Measurements from ENCODE around the gene PICK1. TPM values are rescaled to one million over a fixed set of nuclear protein-coding genes. Genes with fewer than 3 reads are reported as not detected.

The PICK1 gene
- total RNA-seq, 4 donors from 2014 or later, result 52.2 to 81.4 (median 57.5) TPM

GRCh38 chr22:38021206-38021605 lies 36.0 kb upstream of the PICK1 start:
- WGBS, 2 donors, result 93 to 98% methylated on average over 6 of the region's 6 CpGs
- no peaks in the 10 kb centered on the region for H3K36me3 ChIP-seq
- TF ChIP-seq, protein P1, sequence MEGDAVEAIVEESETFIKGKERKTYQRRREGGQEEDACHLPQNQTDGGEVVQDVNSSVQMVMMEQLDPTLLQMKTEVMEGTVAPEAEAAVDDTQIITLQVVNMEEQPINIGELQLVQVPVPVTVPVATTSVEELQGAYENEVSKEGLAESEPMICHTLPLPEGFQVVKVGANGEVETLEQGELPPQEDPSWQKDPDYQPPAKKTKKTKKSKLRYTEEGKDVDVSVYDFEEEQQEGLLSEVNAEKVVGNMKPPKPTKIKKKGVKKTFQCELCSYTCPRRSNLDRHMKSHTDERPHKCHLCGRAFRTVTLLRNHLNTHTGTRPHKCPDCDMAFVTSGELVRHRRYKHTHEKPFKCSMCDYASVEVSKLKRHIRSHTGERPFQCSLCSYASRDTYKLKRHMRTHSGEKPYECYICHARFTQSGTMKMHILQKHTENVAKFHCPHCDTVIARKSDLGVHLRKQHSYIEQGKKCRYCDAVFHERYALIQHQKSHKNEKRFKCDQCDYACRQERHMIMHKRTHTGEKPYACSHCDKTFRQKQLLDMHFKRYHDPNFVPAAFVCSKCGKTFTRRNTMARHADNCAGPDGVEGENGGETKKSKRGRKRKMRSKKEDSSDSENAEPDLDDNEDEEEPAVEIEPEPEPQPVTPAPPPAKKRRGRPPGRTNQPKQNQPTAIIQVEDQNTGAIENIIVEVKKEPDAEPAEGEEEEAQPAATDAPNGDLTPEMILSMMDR (IDR thresholded peaks at IDR 0.05), result no peak
- no peak for TF ChIP-seq POLR2A (IDR thresholded peaks at IDR 0.05)
- H3K9me3 ChIP-seq, result no peaks in the 10 kb centered on the region
- DNase-seq, result no peak
- intact Hi-C loops (cut with DNase I), result no loop called here
- H3K27me3 ChIP-seq, result no peaks in the 10 kb centered on the region
- H3K27ac ChIP-seq, result no peak overlapping the region
- peaks cover 12 to 18% of the 10 kb centered on the region in 2 donors for H3K4me1 ChIP-seq
- no peak overlapping the region for H3K4me3 ChIP-seq (replicated peaks in 1 of 3)

DNA sequence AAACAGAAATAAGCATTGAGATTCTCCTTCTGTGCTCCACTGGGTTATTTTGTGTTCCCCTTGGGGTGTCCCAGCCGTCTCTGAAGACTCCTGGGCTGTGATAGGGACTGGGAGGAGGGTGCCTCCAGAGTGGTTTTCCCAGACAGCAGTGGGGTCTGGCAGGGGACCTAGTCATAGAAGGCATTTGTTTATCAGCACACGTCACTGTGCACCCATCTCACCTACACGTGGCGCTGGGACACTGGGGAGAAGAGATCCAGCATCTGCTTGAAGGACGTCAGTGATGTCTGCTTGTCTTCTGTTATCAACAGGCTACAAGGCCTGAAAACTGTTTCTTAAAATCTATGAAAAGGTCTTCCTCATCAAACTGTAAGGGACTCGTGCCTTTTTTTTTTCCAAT lies 34.2 kb upstream of the PICK1 start:
- H3K9me3 ChIP-seq, result no peaks in the 10 kb centered on the region
- WGBS, 2 donors, result 89% methylated on average over 6 of the region's 6 CpGs
- H3K27ac ChIP-seq, result no peak overlapping the region
- no peaks in the 10 kb centered on the region for H3K27me3 ChIP-seq
- H3K4me3 ChIP-seq (replicated peaks in 1 of 3), result no peak overlapping the region
- H3K4me1 ChIP-seq, result no peaks in the 10 kb centered on the region
- intact Hi-C loops (cut with DNase I), result no loop called here
- no peaks in the 10 kb centered on the region for H3K36me3 ChIP-seq
- TF ChIP-seq, protein P1 (IDR thresholded peaks at IDR 0.05), result no peak
- TF ChIP-seq POLR2A (IDR thresholded peaks at IDR 0.05), result no peak
- DNase-seq, result no peak

DNA sequence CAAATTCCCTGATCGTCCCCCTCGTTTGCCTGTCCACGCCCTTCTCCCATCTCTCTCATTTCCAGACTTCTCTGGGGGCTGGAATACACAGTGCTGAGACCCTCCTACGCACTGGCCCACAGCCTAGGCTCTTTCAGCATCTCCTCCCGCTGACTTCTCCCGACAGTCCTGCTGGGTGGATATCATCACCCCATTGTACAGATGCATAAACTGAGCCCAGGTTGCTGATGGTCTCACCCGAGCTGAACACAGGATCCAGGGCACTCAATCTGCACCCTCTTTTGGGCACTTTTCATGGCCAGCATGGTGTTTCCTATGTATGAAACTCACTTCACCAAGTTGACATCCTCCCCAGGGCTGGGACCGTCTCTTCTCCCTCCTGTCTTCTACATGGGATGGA lies 31.7 kb upstream of the PICK1 start:
- Histone ChIP-seq H3K4me1 (peaks cover 20 to 25% of the 10 kb centered on the region in 2 donors), H3K9me3 (no peaks in the 10 kb centered on the region), H3K27me3 (no peaks in the 10 kb centered on the region), H3K27ac (no peak overlapping the region), H3K4me3 (replicated peaks in 1 of 3) (no peak overlapping the region), H3K36me3 (no peaks in the 10 kb centered on the region)
- no peak for DNase-seq
- intact Hi-C loops (cut with DNase I), result no loop called here
- 94 to 96% methylated on average over 8 of the region's 8 CpGs for WGBS, 2 donors
- no peak for TF ChIP-seq POLR2A (IDR thresholded peaks at IDR 0.05)
- TF ChIP-seq, protein P1 (IDR thresholded peaks at IDR 0.05), result no peak

- 85 to 86% methylated on average over 18 to 21 of the region's 22 CpGs for WGBS, 2 donors
- H3K4me3 ChIP-seq (replicated peaks in 1 of 3), result no peak overlapping the region
- H3K27me3 ChIP-seq, result no peaks in the 10 kb centered on the region
Observed at GRCh38 chr22:38026130-38027111, 30.8 kb upstream of the PICK1 start.

More at GRCh38 chr22:38026130-38027111, 30.8 kb upstream of the PICK1 start:
- Histone ChIP-seq H3K36me3 (no peaks in the 10 kb centered on the region), H3K4me1 (peaks cover 26 to 34% of the 10 kb centered on the region in 2 donors), H3K27ac (no peak overlapping the region), H3K9me3 (no peaks in the 10 kb centered on the region)
- intact Hi-C loops (cut with DNase I), result no loop called here
- TF ChIP-seq, protein P1 (IDR thresholded peaks at IDR 0.05), result no peak
- TF ChIP-seq POLR2A (IDR thresholded peaks at IDR 0.05), result no peak
- no peak for DNase-seq

All from thyroid gland (tissue), 4 donors.